ENCODE results near the gene ZNFX1.

DNA sequence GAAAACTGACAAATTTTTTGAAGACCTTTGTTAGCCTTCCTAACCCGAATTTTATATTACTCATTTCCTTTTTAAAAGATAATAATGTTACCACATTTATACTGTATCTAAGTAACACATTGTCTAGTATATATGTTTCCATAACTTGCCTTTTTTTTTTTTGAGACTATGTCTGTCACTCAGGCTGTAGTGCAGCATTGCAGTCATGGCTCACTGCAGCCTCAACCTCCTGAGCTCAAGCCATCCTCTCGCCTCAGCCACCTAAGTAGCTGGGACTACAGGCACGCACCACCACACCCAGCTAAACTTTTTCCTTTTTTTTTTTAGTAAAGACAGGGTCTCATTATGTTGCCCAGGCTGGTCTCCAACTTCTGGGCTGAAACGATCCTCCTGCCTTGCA lies 18.6 kb downstream of the ZNFX1 start:
- TF ChIP-seq, protein P1, sequence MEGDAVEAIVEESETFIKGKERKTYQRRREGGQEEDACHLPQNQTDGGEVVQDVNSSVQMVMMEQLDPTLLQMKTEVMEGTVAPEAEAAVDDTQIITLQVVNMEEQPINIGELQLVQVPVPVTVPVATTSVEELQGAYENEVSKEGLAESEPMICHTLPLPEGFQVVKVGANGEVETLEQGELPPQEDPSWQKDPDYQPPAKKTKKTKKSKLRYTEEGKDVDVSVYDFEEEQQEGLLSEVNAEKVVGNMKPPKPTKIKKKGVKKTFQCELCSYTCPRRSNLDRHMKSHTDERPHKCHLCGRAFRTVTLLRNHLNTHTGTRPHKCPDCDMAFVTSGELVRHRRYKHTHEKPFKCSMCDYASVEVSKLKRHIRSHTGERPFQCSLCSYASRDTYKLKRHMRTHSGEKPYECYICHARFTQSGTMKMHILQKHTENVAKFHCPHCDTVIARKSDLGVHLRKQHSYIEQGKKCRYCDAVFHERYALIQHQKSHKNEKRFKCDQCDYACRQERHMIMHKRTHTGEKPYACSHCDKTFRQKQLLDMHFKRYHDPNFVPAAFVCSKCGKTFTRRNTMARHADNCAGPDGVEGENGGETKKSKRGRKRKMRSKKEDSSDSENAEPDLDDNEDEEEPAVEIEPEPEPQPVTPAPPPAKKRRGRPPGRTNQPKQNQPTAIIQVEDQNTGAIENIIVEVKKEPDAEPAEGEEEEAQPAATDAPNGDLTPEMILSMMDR (IDR thresholded peaks at IDR 0.05) = no peak
- TF ChIP-seq POLR2A (IDR thresholded peaks at IDR 0.05) = no peak

Measured in heart left ventricle (tissue), 13 donors.